SK-N-MC (cell line): Measurements from ENCODE around the gene MAGEB3.
"Not testable (repeated sequence)": the region's sequence is repeated elsewhere in the genome, so short reads cannot be mapped to it uniquely, and the experiment has no call there.

Source experiments
- DNase-seq: peaks from one replicate; pipeline ENCODE4 v3.0.0-alpha.2; 2011; ENCODE audit warnings: low read depth, low spot score
- H3K27ac ChIP-seq: fragments of 200-600 bp; sonication (generic); 2 replicates; pipeline ENCODE4 v1.5.1; 2016; ENCODE audit warnings: mixed run types
- H3K36me3 ChIP-seq: fragments of 200-600 bp; sonication (generic); 2 replicates; pipeline ENCODE4 v1.6.1; 2017; ENCODE audit warnings: antibody characterized with exemption, low read length, mixed read lengths; ENCODE audit not compliant: insufficient read depth
- H3K4me3 ChIP-seq: fragments of 200-600 bp; sonication (generic); 2 replicates; pipeline ENCODE4 v1.5.1; 2016
- H3K9ac ChIP-seq: fragments of 200-600 bp; sonication (generic); 2 replicates; pipeline ENCODE4 v1.8.0; 2017; ENCODE audit warnings: mixed run types, mixed read lengths; ENCODE audit not compliant: insufficient read length
- H3K9me3 ChIP-seq: fragments of 200-600 bp; sonication (generic); 2 replicates; pipeline ENCODE4 v1.6.1; 2017; ENCODE audit warnings: low read depth, mild to moderate bottlenecking, antibody characterized with exemption, low read length, moderate library complexity, mixed read lengths
- EZH2 ChIP-seq: fragments of 200-600 bp; sonication (generic); IDR thresholded peaks from one replicate; pipeline ENCODE4 v1.6.1; 2017; ENCODE audit warnings: antibody characterized with exemption
- FOXP2 ChIP-seq: optimal IDR thresholded peaks from 2 replicates; pipeline ENCODE3; 2011; ENCODE audit warnings: mild to moderate bottlenecking, moderate library complexity; ENCODE audit not compliant: insufficient read depth; ENCODE audit errors: extremely low read length, control extremely low read depth
- POLR2AphosphoS5 ChIP-seq: IDR thresholded peaks from 2 replicates; pipeline ENCODE4 v1.6.1; 2012; ENCODE audit warnings: mild to moderate bottlenecking, low read depth, low read length, borderline replicate concordance

MAGEB3 gene

DNA sequence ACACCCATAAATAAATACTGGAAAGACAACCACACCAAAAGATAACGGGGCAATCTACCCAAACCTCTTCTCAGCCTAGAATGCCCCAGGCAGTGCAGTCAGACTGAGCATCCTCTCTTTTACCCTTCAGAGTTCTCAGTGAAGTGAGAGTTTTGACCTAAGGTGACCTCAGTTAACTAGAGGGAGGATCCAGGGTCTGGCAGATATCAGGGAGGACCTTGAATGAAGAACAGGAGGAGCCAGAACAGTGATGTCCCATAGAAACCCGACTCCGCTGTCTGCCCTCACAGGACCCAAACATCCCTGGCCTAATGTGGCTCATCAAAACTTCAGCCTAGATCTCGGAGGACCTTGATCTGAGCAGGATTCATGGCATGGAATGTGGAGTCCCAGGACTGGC, at the start of gene MAGEB3:
Gene MAGEB3 (plus strand): TSS at position 263 of the 400 bp plus-strand sequence. CDS start 5,268 bp downstream, outside the sequence.
- Histone ChIP-seq H3K9ac (no peak within 1 kb of the TSS), H3K4me3 (no peak within 1 kb of the TSS), H3K9me3 (no peaks in the 10 kb centered on the region), H3K27ac (no peak within 1 kb of the TSS), H3K36me3 (no peaks in the 10 kb centered on the region)
- no peak for DNase-seq
- TF ChIP-seq FOXP2 (no peak), EZH2 (no peak), POLR2AphosphoS5 (no peak)

DNA sequence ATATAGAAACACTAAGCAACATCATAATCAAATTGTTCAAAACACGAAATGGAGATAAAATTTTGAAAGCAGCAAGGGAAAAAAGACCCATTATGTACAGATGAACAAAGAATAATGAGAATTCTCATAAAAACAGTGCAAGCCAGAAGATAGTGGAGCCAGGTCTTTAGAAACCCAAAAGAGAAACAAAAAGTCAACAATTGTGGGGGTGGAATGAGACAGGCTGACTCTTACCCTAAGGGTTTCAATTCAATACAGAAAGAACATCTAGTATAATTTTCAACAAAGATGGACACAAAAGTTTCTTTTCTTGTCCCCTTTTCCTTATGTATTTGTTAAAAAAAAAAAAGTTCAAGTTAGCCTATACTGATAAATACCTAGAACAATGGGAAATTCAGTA, 49.1 kb upstream of the MAGEB3 start:
- TF ChIP-seq EZH2 (no peak), FOXP2 (no peak), POLR2AphosphoS5 (no peak)
- Histone ChIP-seq H3K27ac (no peak overlapping the region), H3K4me3 (no peak overlapping the region), H3K36me3 (no peaks in the 10 kb centered on the region), H3K9ac (no peak overlapping the region), H3K9me3 (no peaks in the 10 kb centered on the region)
- DNase-seq: no peak

DNA sequence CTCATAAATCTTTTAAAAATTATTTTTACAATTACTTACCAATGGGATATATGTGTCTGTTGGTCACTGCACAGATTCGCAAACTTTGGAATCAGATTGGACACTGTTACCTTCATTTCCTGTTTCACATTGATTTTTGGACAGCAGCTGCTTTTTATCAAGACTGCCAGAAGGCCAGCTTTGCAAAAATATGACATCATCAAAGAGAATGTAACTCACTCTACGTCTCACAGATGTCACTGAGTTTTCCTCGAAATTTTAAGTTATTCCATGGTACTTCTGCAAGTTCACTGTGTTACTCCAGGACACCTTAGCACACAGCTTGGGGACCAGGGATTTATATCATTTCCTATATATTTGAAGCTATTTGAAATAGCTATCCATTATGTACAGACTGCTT, 46.9 kb upstream of the MAGEB3 start:
- no peaks in the 10 kb centered on the region for H3K9me3 ChIP-seq
- no peak overlapping the region for H3K4me3 ChIP-seq
- no peak for TF ChIP-seq POLR2AphosphoS5
- TF ChIP-seq EZH2: no peak
- TF ChIP-seq FOXP2: no peak
- DNase-seq: no peak
- no peaks in the 10 kb centered on the region for H3K36me3 ChIP-seq
- H3K9ac ChIP-seq: no peak overlapping the region
- no peak overlapping the region for H3K27ac ChIP-seq

GRCh38 chrX:30190426-30190825, 40.0 kb upstream of the MAGEB3 start:
- DNase-seq: no peak
- no peaks in the 10 kb centered on the region for H3K9me3 ChIP-seq
- H3K9ac ChIP-seq: no peak overlapping the region
- no peak overlapping the region for H3K27ac ChIP-seq
- H3K36me3 ChIP-seq: no peaks in the 10 kb centered on the region
- H3K4me3 ChIP-seq: no peak overlapping the region
- TF ChIP-seq EZH2 (no peak), POLR2AphosphoS5 (no peak), FOXP2 (no peak)

- not testable (repeated sequence) for H3K27ac ChIP-seq, H3K9ac ChIP-seq, H3K36me3 ChIP-seq, H3K9me3 ChIP-seq, H3K4me3 ChIP-seq, DNase-seq
These were observed 36.5 kb upstream of the MAGEB3 start for GRCh38 chrX:30193910-30194309.

DNA sequence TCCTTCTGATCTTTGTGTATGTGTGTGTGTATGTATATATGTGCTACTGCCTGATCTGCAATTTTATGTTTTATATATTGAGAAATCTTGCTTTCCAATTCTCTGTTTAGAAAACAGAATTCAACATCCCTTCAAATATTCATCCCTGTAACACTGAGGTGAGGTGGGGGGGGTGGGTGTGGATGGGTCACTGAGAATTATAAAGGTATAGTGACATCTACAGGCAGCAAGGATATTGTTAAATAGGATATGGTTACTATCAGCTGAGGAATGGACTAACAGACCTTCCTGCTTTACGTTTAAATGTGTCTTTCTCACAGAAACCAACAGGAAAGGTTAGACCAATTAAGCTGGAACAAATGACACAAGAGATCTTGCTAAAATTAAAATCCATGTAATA, 34.1 kb upstream of the MAGEB3 start:
- no peak overlapping the region for H3K9ac ChIP-seq
- no peak for DNase-seq
- no peak overlapping the region for H3K4me3 ChIP-seq
- H3K36me3 ChIP-seq: no peaks in the 10 kb centered on the region
- H3K27ac ChIP-seq: no peak overlapping the region
- no peak for TF ChIP-seq EZH2
- TF ChIP-seq FOXP2: no peak
- TF ChIP-seq POLR2AphosphoS5: no peak
- no peaks in the 10 kb centered on the region for H3K9me3 ChIP-seq

DNA sequence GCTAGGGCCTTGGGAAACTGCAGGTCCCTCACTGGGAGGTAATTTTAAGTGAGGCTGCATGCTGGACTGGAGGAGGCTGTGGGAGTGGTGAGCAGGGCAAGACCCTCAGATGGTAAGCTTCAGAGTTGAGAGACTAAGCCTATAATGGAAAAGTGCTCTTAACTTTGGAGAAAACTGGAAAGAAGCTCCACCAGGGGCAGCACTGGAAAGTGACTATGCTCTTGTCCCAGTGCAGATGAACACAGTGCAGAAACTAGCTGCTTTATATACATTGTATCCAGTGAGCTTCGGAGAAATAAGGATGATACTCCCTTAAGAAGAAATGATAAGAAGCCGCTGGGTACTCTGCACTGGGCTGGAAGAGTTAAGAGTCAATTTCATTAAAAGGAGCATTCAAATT, 18.3 kb upstream of the MAGEB3 start:
- H3K36me3 ChIP-seq: no peaks in the 10 kb centered on the region
- no peak for DNase-seq
- H3K4me3 ChIP-seq: no peak overlapping the region
- H3K9me3 ChIP-seq: no peaks in the 10 kb centered on the region
- no peak overlapping the region for H3K27ac ChIP-seq
- no peak for TF ChIP-seq FOXP2
- TF ChIP-seq POLR2AphosphoS5: no peak
- TF ChIP-seq EZH2: no peak
- H3K9ac ChIP-seq: no peak overlapping the region

GRCh38 chrX:30215357-30215843, 15.1 kb upstream of the MAGEB3 start, which contains the start of gene MAGEB2:
Gene MAGEB2, plus strand, starts transcription at chrX:30215563. Its CDS starts 3,018 bp downstream, at chrX:30218581.
- no peaks in the 10 kb centered on the region for H3K36me3 ChIP-seq
- H3K9ac ChIP-seq: no peak within 1 kb of the TSS
- TF ChIP-seq FOXP2 (no peak), EZH2 (no peak), POLR2AphosphoS5 (no peak)
- no peaks in the 10 kb centered on the region for H3K9me3 ChIP-seq
- no peak within 1 kb of the TSS for H3K27ac ChIP-seq
- DNase-seq: no peak
- no peak within 1 kb of the TSS for H3K4me3 ChIP-seq

- no peak for DNase-seq
- H3K4me3 ChIP-seq: no peak overlapping the region
- no peaks in the 10 kb centered on the region for H3K36me3 ChIP-seq
- H3K9ac ChIP-seq: no peak overlapping the region
- no peak overlapping the region for H3K27ac ChIP-seq
- H3K9me3 ChIP-seq: no peaks in the 10 kb centered on the region
- no peak for TF ChIP-seq FOXP2
- no peak for TF ChIP-seq EZH2
- no peak for TF ChIP-seq POLR2AphosphoS5
These were observed 13.0 kb upstream of the MAGEB3 start for GRCh38 chrX:30217465-30217864.
